ENCODE data around the gene ARHGAP5.

- TF ChIP-seq CTCF (IDR thresholded peaks at IDR 0.05): no peak
- no peak for TF ChIP-seq POLR2A (IDR thresholded peaks at IDR 0.05)
Measured at GRCh38 chr14:32121948-32122347, 44.8 kb downstream of the ARHGAP5 start.

All from body of pancreas (tissue), 4 donors.